Gastroesophageal sphincter (tissue), 3 donors: ENCODE results near the gene PPP2R3B.

Source experiments
- CTCF ChIP-seq, 4 experiments: fragments of 200-600 bp in 2 of 4; fragments of 450-650 bp in 2 of 4; sonication (generic) in 1 of 4; IDR thresholded peaks; one replicate each; pipeline ENCODE4 v1.5.1; 2017 to 2019; ENCODE audit warnings: antibody characterized with exemption in 4 of 4, mild to moderate bottlenecking in 2 of 4, moderate library complexity in 2 of 4
- EP300 ChIP-seq: sonication (generic); formaldehyde crosslinking; IDR thresholded peaks from one replicate; pipeline ENCODE4 v1.6.1; 2017; ENCODE audit warnings: antibody characterized with exemption, mild to moderate bottlenecking
- POLR2A ChIP-seq, 2 donors: fragments of 450-650 bp; IDR thresholded peaks; one replicate each; pipeline ENCODE4 v1.6.1; 2017; ENCODE audit warnings: antibody characterized with exemption in 2 of 2, mild to moderate bottlenecking in 2 of 2, moderate library complexity in 1 of 2

- no peak for TF ChIP-seq CTCF (IDR thresholded peaks at IDR 0.05)
- no peak for TF ChIP-seq POLR2A (IDR thresholded peaks at IDR 0.05)
- no peak for TF ChIP-seq EP300
Measured at GRCh38 chrX:370963-371745, 15.6 kb downstream of the PPP2R3B start.
